Endothelial cell of umbilical vein (primary cell): ENCODE measurements around the gene TRIM10.

Experiments used
- EZH2 ChIP-seq: IDR thresholded peaks from 2 replicates; pipeline ENCODE4 v1.6.1; 2012; ENCODE audit warnings: borderline replicate concordance, low read depth, mild to moderate bottlenecking, moderate library complexity, low read length, inconsistent platforms; ENCODE audit not compliant: severe bottlenecking
- FOS ChIP-seq: IDR thresholded peaks from 2 replicates; pipeline ENCODE4 v1.6.1; 2011; ENCODE audit warnings: mild to moderate bottlenecking, low read length, moderate library complexity, borderline replicate concordance; ENCODE audit not compliant: insufficient read depth
- POLR2A ChIP-seq: IDR thresholded peaks from 2 replicates; pipeline ENCODE4 v1.6.1; 2012; ENCODE audit warnings: low read depth, mild to moderate bottlenecking, control low read depth, low read length
- POLR2AphosphoS5 ChIP-seq: IDR thresholded peaks from 2 replicates; pipeline ENCODE4 v1.6.1; 2012; ENCODE audit warnings: low read depth, mild to moderate bottlenecking, control low read depth, low read length, moderate library complexity; ENCODE audit not compliant: insufficient read depth
- TF ChIP-seq, protein P1 (sequence below), 2 donors: IDR thresholded peaks; 1 replicate in 1 of 2; 2 replicates in 1 of 2; pipeline ENCODE4 v1.5.1; 2011; ENCODE audit warnings: low read length in 2 of 2, mild to moderate bottlenecking in 2 of 2, moderate library complexity in 2 of 2, control low read depth in 1 of 2, inconsistent platforms in 1 of 2, low read depth in 1 of 2; ENCODE audit not compliant: insufficient read depth in 1 of 2; ENCODE audit errors: extremely low read depth in 1 of 2

GRCh38 chr6:30113841-30114240 lies 47.2 kb downstream of the TRIM10 start:
- TF ChIP-seq, protein P1, sequence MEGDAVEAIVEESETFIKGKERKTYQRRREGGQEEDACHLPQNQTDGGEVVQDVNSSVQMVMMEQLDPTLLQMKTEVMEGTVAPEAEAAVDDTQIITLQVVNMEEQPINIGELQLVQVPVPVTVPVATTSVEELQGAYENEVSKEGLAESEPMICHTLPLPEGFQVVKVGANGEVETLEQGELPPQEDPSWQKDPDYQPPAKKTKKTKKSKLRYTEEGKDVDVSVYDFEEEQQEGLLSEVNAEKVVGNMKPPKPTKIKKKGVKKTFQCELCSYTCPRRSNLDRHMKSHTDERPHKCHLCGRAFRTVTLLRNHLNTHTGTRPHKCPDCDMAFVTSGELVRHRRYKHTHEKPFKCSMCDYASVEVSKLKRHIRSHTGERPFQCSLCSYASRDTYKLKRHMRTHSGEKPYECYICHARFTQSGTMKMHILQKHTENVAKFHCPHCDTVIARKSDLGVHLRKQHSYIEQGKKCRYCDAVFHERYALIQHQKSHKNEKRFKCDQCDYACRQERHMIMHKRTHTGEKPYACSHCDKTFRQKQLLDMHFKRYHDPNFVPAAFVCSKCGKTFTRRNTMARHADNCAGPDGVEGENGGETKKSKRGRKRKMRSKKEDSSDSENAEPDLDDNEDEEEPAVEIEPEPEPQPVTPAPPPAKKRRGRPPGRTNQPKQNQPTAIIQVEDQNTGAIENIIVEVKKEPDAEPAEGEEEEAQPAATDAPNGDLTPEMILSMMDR (IDR thresholded peaks at IDR 0.05; ENCODE audit: extremely low read depth in 1 of 2, insufficient read depth in 1 of 2, low read depth in 1 of 2, low read length in 2 of 2), result no peak
- TF ChIP-seq POLR2AphosphoS5 (no peak), FOS (no peak), EZH2 (no peak), POLR2A (no peak)
